AG09319 (cell line): Measurements from ENCODE around the gene CAVIN1.
"Not testable (repeated sequence)": the region's sequence is repeated elsewhere in the genome, so short reads cannot be mapped to it uniquely, and the experiment has no call there.

Experiments
- DNase-seq: peaks from one replicate; pipeline ENCODE4 v3.0.0-alpha.2; 2010; ENCODE audit warnings: low read depth; ENCODE audit errors: extremely low read depth
- TF ChIP-seq, protein P1 (sequence below): IDR thresholded peaks from 2 replicates; pipeline ENCODE4 v1.5.1; 2011; ENCODE audit warnings: low read depth, mild to moderate bottlenecking, inconsistent platforms, low read length, moderate library complexity

The CAVIN1 gene

DNA sequence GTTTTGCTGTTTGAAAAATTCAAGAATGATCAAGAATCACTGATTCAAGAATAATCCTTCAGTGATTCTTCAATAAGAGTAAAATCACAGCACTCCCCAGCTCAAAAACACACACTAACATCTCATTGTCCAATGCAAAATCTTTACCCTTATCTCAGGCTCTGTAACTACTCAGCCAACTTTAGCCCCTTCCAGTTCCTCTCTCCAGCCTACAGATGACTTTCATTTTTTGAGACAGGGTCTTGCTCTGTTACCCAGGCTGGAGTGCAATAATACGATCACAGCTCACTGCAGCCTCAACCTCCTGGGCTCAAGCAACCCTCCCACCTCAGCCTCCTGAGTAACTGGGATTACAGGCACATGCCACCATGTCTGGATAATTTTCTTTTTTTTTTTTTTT lies 59.8 kb downstream of the CAVIN1 start:
- TF ChIP-seq, protein P1, sequence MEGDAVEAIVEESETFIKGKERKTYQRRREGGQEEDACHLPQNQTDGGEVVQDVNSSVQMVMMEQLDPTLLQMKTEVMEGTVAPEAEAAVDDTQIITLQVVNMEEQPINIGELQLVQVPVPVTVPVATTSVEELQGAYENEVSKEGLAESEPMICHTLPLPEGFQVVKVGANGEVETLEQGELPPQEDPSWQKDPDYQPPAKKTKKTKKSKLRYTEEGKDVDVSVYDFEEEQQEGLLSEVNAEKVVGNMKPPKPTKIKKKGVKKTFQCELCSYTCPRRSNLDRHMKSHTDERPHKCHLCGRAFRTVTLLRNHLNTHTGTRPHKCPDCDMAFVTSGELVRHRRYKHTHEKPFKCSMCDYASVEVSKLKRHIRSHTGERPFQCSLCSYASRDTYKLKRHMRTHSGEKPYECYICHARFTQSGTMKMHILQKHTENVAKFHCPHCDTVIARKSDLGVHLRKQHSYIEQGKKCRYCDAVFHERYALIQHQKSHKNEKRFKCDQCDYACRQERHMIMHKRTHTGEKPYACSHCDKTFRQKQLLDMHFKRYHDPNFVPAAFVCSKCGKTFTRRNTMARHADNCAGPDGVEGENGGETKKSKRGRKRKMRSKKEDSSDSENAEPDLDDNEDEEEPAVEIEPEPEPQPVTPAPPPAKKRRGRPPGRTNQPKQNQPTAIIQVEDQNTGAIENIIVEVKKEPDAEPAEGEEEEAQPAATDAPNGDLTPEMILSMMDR, result no peak
- no peak for DNase-seq

DNA sequence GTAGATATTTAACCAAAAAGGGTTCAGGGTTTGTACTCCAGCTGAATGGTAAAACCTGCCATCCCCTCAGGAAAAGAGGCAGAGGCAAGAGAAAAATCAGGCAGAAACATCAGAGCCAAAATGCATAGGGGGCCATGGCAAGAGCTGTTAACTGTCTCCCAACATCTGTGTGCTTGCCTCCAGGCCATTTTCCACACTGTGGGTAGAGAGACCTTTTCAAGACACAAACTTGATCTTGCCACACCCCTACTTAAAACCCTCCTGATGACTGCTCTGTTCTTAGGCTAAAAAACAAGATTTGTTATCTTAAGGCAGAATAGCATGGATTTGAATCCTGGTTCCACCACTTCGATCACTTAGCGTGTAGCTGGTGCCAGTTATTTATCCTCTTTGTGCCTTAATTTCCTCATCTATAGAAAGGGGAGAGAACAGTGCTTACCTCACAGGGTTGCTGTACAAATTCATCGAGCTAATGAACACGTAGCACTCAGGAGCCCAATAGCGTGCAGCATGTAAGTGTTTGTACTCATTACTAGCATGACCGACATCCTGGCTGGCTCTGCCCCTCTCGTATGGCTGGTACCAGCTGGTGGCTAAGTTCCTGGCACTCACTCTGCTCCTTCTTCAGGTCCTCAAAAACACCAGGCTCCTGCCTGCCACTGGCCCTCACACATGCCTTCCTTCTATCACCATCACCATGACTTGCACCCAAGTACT lies 60.7 kb downstream of the CAVIN1 start:
- DNase-seq, result no peak
- TF ChIP-seq, protein P1, result no peak

DNA sequence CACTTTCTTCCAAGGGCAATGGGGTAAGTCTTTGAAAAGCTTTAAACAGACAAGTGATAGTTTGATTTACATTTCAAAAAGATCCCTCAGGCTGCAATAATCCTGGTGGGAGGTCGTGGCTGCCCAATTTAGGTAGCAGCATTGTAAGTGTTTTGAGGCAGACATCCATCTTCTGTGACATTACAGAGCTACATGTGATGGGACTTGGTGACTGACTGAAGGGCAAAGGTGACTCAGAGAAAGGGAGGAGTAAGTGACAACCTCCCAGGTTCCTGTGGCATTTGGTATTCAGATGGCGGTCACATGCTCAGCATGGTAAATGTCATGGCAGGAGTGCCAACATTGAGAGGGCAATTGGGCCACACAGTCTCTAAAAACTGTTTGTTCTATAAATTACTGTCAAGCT lies 61.3 kb downstream of the CAVIN1 start:
- no peak for DNase-seq
- TF ChIP-seq, protein P1, result no peak

DNA sequence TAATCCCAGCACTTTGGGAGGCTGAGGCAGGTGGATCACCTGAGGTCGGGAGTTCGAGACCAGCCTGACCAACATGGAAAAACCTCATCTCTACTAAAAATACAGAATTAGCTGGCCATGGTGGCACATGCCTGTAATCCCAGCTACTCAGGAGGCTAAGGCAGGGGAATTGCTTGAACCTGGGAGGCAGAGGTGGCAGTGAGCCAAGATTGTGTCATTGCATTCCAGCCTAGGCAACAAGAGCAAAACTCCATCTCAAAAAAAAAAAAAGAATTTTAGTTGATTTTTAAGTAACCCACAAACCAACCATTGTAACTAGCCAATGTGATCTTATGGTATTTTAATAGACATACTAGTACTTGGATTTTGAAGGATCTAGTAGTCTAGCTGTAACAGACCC lies 62.7 kb downstream of the CAVIN1 start:
- not testable (repeated sequence) for DNase-seq

DNA sequence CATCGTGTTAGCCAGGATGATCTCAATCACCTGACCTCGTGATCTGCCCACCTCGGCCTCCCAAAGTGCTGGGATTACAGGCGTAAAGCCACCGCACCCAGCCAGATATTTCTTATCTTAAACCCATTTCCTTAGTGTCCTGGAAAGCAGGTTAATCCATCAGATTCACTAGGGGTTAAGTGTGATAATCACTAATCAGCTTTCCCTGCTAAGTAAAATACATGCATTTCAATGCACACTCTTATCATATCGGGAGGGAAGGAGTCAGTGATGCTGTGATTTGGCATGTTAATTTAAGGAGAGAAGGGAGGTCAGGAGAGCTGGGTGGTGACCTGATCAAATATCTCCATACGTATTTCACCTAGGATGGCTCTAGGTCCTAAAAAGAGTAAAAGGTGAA lies 63.9 kb downstream of the CAVIN1 start:
- TF ChIP-seq, protein P1, result no peak
- no peak for DNase-seq

DNA sequence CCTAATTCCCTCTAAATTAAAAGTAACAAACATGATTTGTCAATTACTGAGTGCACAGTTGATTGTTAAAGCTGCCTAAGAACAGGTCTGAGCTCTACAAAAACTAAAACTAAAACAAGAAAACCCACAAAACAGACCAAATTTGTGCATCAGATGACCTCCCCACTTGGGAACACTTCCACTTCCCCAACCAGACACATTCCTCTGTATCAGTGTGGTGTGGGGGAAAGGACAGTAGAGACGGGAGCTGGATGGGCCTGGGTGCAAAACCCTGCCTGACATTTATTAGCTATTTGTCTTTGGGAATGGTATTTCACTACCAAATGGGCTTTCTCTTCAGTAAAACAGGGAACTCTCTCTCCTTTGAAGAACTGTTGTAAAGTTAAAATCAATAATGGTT lies 64.6 kb downstream of the CAVIN1 start:
- no peak for DNase-seq
- TF ChIP-seq, protein P1, result no peak

DNA sequence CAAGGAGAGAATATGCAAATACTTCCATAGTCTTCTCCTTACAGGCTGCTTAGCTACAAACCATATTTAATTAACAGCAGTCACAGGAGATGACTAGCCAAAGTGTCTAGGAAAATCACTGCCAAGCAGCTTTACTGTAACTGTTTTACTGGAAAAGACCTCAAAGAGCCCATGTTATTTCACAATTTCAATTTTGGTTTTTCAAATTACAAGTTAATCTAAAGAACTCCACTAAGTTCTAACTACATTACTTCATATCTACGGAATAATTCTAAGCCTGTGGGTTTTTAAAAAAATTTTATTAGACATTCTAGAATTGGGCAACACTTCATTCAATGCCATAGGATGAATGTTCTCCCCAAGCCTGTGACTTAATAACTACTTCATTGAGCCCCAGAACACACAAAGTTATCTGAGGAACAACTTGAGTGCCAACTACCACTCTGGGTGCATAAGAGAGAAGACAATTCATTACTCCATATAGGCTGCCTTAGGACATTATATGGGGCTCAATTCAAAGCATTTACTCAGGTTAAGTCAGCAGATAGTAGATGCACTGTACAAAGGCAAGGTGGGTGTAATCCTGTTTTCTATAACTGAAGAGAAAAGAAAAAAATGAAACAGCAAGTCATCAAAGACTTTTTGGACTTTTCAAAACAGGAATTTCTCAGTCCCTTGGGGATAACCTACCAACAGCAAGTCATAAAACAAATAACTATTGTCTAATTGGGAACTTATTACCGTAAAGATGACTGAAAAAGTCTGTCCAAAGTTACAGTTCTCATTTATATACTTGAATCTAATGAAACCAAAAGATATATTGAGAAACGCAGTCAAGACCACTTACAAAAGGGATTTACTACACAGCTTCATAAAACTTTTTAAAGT lies 67.9 kb downstream of the CAVIN1 start:
- TF ChIP-seq, protein P1, result no peak
- DNase-seq, result peak; percentile 44
